Osteocyte (in vitro differentiated cells): ENCODE measurements around the gene SRGAP1. TPM values are rescaled to one million over a fixed set of nuclear protein-coding genes. Genes with fewer than 3 reads are reported as not detected.

Source experiments
- DNase-seq: peaks from one replicate; pipeline ENCODE4 v3.0.0; 2021; ENCODE audit warnings: mixed read lengths; ENCODE audit not compliant: unreplicated experiment; ENCODE audit errors: extremely low spot score
- H3K27ac Mint-ChIP-seq: one replicate; pipeline ENCODE4 v1.8.0; 2021; ENCODE audit warnings: mild to moderate bottlenecking, mixed read lengths; ENCODE audit not compliant: unreplicated experiment
- H3K27me3 Mint-ChIP-seq: one replicate; pipeline ENCODE4 v1.8.0; 2021; ENCODE audit warnings: mixed read lengths; ENCODE audit not compliant: unreplicated experiment
- H3K36me3 Mint-ChIP-seq: one replicate; pipeline ENCODE4 v1.8.0; 2021; ENCODE audit warnings: mixed read lengths; ENCODE audit not compliant: unreplicated experiment
- H3K4me1 Mint-ChIP-seq: one replicate; pipeline ENCODE4 v1.8.0; 2021; ENCODE audit warnings: mixed read lengths; ENCODE audit not compliant: unreplicated experiment
- H3K4me3 Mint-ChIP-seq: one replicate; pipeline ENCODE4 v1.8.0; 2021; ENCODE audit warnings: mild to moderate bottlenecking, moderate library complexity, mixed read lengths; ENCODE audit not compliant: unreplicated experiment
- H3K9me3 Mint-ChIP-seq: one replicate; pipeline ENCODE4 v1.8.0; 2021; ENCODE audit warnings: mixed read lengths; ENCODE audit not compliant: unreplicated experiment
- CTCF ChIP-seq: fragments of 200-600 bp; sonication (generic); IDR thresholded peaks from 2 replicates; pipeline ENCODE4 v1.5.0; 2021; ENCODE audit warnings: antibody characterized with exemption, mild to moderate bottlenecking, moderate library complexity
- total RNA-seq: library from RNA; stranded (reverse); gene quantifications from 2 replicates; pipeline ENCODE4 v1.2.1, GENCODE V29; 2021

Gene SRGAP1
- total RNA-seq, 1 donor from 2014 or later, result 11.0 TPM

DNA sequence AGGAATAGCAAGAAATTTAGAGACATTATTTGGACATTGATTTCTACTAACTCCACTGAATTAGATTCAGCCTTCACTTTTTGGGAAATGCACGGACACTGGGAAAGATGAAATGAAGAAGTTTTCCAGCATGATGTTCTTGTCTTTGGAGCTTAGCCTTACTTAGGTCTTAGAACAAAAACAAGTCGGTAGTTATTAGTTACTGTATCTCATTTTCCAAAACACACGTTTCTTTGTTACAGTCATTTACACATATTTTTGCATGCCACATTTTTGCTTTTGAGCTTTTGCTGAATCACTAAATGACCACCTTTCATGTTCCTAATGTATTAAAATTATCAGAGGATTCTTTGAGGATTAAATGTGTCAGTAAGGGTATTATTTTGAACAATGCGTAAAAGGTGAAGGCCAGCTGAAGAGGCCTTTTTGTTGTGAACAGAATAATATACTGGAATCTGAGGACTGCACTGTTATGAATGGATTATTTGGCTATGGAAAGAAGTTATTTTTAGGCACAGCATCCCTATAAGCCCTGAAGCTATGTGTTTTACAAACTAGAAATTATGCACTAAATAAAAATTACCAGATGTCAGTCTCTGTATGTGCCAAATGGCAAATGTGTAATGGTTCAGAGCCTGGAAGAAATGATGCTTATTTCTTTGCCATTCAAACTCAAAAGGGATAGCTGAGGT is 138.2 kb downstream of the SRGAP1 start:
- Mint-ChIP-seq H3K4me1 (peaks cover 23% of the 10 kb centered on the region), H3K9me3 (peaks cover 3% of the 10 kb centered on the region)

GRCh38 chr12:63985456-63985855 is 141.0 kb downstream of the SRGAP1 start:
- no peak overlapping the region for H3K4me3 Mint-ChIP-seq
- H3K27ac Mint-ChIP-seq, result no peak overlapping the region
- H3K36me3 Mint-ChIP-seq, result peaks cover 14% of the 10 kb centered on the region
- no peak for DNase-seq
- no peaks in the 10 kb centered on the region for H3K9me3 Mint-ChIP-seq
- H3K4me1 Mint-ChIP-seq, result peaks cover 26% of the 10 kb centered on the region
- no peak for TF ChIP-seq CTCF
- H3K27me3 Mint-ChIP-seq, result no peaks in the 10 kb centered on the region

More for the DNA sequence above, 138.2 kb downstream of the SRGAP1 start:
- DNase-seq, result no peak
- no peak overlapping the region for H3K4me3 Mint-ChIP-seq
- H3K27ac Mint-ChIP-seq, result no peak overlapping the region
- no peak for TF ChIP-seq CTCF
- H3K27me3 Mint-ChIP-seq, result no peaks in the 10 kb centered on the region
- H3K36me3 Mint-ChIP-seq, result peaks cover 13% of the 10 kb centered on the region

GRCh38 chr12:63985945-63986344 is 141.4 kb downstream of the SRGAP1 start:
- Mint-ChIP-seq H3K27me3 (no peaks in the 10 kb centered on the region), H3K9me3 (no peaks in the 10 kb centered on the region), H3K36me3 (peaks cover 19% of the 10 kb centered on the region), H3K4me3 (no peak overlapping the region), H3K4me1 (peaks cover 27% of the 10 kb centered on the region), H3K27ac (no peak overlapping the region)
- TF ChIP-seq CTCF, result no peak
- DNase-seq, result no peak

DNA sequence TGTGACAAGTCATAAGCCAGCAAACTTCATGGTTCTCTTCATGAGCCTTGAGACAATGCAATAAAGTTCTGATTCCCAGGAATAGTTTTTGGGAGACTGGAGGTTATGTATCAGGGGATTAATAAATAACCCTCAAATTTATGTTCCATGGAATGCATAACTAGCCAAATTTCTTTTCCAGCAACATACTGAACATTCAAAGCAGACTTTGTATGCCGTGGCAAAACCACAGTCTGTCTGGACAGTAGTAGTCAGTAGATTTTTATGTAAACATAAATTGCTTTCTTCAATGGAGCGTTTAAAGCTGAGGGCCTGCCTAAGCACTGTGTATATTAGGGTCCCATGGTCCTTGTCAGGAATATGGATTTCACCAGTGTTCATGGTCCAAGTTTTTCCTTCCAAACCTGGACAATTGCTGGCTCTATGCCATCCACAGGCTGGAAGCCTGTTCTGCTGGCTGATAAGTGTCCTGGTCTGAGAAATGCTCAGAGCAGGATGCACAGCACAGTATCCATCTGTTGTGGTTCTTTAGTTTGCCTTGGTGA is 144.9 kb downstream of the SRGAP1 start:
- no peak for TF ChIP-seq CTCF
- Mint-ChIP-seq H3K27ac (no peak overlapping the region), H3K9me3 (no peaks in the 10 kb centered on the region), H3K36me3 (peaks cover 33% of the 10 kb centered on the region), H3K4me1 (peaks cover 13% of the 10 kb centered on the region), H3K27me3 (no peaks in the 10 kb centered on the region), H3K4me3 (no peak overlapping the region)
- no peak for DNase-seq

DNA sequence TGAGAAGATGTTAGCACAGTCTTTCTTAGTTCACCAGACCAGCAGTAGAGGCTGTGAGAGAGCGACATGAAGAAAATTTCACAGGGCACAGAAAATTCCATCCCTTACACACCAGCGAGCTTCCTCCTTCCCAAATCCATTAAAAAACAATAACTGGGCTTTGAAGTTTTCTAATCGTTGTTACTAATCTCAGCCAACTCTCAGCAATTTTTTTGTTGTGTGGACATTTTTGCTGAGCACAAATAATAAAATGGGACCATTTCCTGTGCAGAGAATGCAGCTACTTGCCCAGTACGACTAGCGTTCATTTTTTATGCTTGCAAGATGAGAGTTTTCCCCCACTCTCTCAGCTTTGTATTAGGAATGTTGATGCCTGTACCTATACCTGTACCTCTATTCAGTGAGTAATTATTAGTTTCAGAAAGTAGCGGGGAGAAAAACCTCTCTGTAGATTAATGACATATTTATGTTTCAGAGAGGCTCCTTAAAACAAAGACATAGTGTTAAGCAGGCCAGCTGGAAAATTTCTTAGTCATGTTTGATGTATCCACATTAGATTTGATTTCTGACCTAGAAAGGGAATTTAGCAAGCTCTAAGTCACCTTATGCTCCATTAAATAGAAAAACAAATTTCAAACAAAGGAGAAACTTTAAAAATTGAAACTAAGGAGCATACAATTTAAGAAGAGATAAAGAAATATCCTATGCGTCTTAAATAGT is 146.5 kb downstream of the SRGAP1 start:
- no peak for DNase-seq
- Mint-ChIP-seq H3K4me1 (peaks cover 13% of the 10 kb centered on the region), H3K36me3 (peaks cover 24% of the 10 kb centered on the region), H3K27ac (no peak overlapping the region), H3K27me3 (no peaks in the 10 kb centered on the region), H3K9me3 (no peaks in the 10 kb centered on the region), H3K4me3 (no peak overlapping the region)
- no peak for TF ChIP-seq CTCF
